ENCODE data around the gene LSM11.

The LSM11 gene

GRCh38 chr5:157747766-157748700 lies 4.5 kb downstream of the LSM11 start:
- Histone ChIP-seq H3K79me2 (ENCODE audit: insufficient read depth, low read length) (peaks cover 12% of the 10 kb centered on the region; the same call in 1 of the 2 replicates), H4K20me1 (ENCODE audit: insufficient read depth, low read length, poor library complexity, severe bottlenecking) (no peaks in the 10 kb centered on the region), H2AFZ (ENCODE audit: low read length) (no peak overlapping the region), H3F3A (ENCODE audit: low read depth) (no peaks in the 10 kb centered on the region), H3K4me3 (ENCODE audit: low read length, poor library complexity, severe bottlenecking) (no peak overlapping the region), H3K9me2 (replicated peaks; ENCODE audit: low read depth, low read length) (no peaks in the 10 kb centered on the region), H3K9me3 (ENCODE audit: insufficient read depth, low read depth, low read length) (no peaks in the 10 kb centered on the region), H3K27me3 (ENCODE audit: insufficient read depth, low read length, poor library complexity, severe bottlenecking) (no peaks in the 10 kb centered on the region), H3K4me2 (ENCODE audit: low read depth, low read length, poor library complexity, severe bottlenecking) (peak overlapping the region; percentile 7), H3K36me3 (ENCODE audit: insufficient read depth, low read length) (no peaks in the 10 kb centered on the region), H3K9ac (ENCODE audit: low read depth, low read length, poor library complexity, severe bottlenecking) (no peak overlapping the region), H3K4me1 (ENCODE audit: insufficient read depth, low read length, poor library complexity, severe bottlenecking) (peaks cover 16% of the 10 kb centered on the region)
- TF ChIP-seq, protein P1, sequence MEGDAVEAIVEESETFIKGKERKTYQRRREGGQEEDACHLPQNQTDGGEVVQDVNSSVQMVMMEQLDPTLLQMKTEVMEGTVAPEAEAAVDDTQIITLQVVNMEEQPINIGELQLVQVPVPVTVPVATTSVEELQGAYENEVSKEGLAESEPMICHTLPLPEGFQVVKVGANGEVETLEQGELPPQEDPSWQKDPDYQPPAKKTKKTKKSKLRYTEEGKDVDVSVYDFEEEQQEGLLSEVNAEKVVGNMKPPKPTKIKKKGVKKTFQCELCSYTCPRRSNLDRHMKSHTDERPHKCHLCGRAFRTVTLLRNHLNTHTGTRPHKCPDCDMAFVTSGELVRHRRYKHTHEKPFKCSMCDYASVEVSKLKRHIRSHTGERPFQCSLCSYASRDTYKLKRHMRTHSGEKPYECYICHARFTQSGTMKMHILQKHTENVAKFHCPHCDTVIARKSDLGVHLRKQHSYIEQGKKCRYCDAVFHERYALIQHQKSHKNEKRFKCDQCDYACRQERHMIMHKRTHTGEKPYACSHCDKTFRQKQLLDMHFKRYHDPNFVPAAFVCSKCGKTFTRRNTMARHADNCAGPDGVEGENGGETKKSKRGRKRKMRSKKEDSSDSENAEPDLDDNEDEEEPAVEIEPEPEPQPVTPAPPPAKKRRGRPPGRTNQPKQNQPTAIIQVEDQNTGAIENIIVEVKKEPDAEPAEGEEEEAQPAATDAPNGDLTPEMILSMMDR (conservative IDR thresholded peaks at IDR 0.05; ENCODE audit: low read length): no peak
- TF ChIP-seq EZH2phosphoT487 (IDR thresholded peaks at IDR 0.05; ENCODE audit: borderline replicate concordance): no peak

DNA sequence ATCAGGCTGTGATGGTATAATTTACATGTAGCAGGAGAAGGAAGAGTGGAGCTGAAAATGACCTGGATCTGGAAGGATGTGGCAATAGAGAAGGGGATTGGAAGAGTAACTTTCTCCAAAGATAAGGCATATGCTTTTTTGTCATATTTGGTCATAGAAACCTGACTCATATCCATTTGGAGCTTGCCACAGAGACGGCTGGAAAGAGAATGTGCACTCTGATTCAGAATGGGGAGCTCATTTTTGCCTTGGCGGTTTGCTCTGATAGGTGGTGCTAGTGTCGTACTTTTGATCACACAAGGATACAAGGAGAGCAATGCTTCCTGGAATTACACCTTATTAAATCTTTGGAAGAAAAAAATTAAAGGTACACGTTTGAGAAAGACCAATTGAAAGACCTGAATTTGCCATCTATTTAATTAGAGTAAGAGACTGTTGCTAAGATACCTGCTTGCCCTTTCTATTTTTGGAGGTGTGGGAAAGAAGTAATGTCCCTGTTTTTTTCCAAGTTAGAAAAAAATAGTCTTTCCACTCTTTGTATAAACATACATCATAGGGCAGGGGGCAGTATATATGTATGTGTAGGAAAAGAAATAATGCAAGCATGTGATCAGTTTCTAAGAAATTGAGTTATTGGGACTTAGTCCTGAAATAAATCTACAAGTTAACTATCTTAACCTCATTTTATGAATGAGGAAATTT lies 5.4 kb downstream of the LSM11 start:
- Histone ChIP-seq H2AFZ (ENCODE audit: low read length) (no peak overlapping the region), H3K4me2 (ENCODE audit: low read depth, low read length, poor library complexity, severe bottlenecking) (no peak overlapping the region), H3K36me3 (ENCODE audit: insufficient read depth, low read length) (peaks cover under 1% of the 10 kb centered on the region; the same call in 1 of the 2 replicates), H3F3A (ENCODE audit: low read depth) (no peaks in the 10 kb centered on the region), H3K9me3 (ENCODE audit: insufficient read depth, low read depth, low read length) (no peaks in the 10 kb centered on the region), H3K27me3 (ENCODE audit: insufficient read depth, low read length, poor library complexity, severe bottlenecking) (no peaks in the 10 kb centered on the region), H3K4me1 (ENCODE audit: insufficient read depth, low read length, poor library complexity, severe bottlenecking) (peaks cover 14% of the 10 kb centered on the region), H3K4me3 (ENCODE audit: low read length, poor library complexity, severe bottlenecking) (no peak overlapping the region), H4K20me1 (ENCODE audit: insufficient read depth, low read length, poor library complexity, severe bottlenecking) (no peaks in the 10 kb centered on the region), H3K79me2 (ENCODE audit: insufficient read depth, low read length) (peaks cover 12% of the 10 kb centered on the region; the same call in 1 of the 2 replicates), H3K9me2 (replicated peaks; ENCODE audit: low read depth, low read length) (no peaks in the 10 kb centered on the region), H3K9ac (ENCODE audit: low read depth, low read length, poor library complexity, severe bottlenecking) (no peak overlapping the region)
- TF ChIP-seq, protein P1 (conservative IDR thresholded peaks at IDR 0.05; ENCODE audit: low read length): no peak
- TF ChIP-seq EZH2phosphoT487 (IDR thresholded peaks at IDR 0.05; ENCODE audit: borderline replicate concordance): no peak

DNA sequence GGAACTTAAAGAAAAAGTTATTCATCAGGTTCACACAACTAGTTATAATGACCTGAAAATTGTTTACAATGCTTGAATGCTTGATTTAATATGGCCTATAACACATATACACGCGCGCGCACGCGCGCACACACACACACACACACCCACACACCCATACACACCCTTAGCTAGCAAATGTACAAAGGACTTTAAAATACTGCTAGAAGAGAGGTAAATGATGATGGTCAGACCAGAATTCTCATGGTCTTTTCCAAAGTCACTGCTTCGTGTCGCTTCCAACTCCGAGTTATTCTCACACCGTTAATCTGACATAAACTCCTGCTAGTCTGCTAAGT lies 5.9 kb downstream of the LSM11 start:
- H3F3A ChIP-seq (ENCODE audit: low read depth): no peaks in the 10 kb centered on the region
- H3K9me2 ChIP-seq (replicated peaks; ENCODE audit: low read depth, low read length): no peaks in the 10 kb centered on the region
- H3K9me3 ChIP-seq (ENCODE audit: insufficient read depth, low read depth, low read length): no peaks in the 10 kb centered on the region
- no peak overlapping the region for H3K4me2 ChIP-seq (ENCODE audit: low read depth, low read length, poor library complexity, severe bottlenecking)
- H3K79me2 ChIP-seq (ENCODE audit: insufficient read depth, low read length): 0 out of 2 replicates have a peak, but pooled peaks cover 8% of the 10 kb centered on the region
- peaks cover 14% of the 10 kb centered on the region for H3K4me1 ChIP-seq (ENCODE audit: insufficient read depth, low read length, poor library complexity, severe bottlenecking)
- no peaks in the 10 kb centered on the region for H3K27me3 ChIP-seq (ENCODE audit: insufficient read depth, low read length, poor library complexity, severe bottlenecking)
- H2AFZ ChIP-seq (ENCODE audit: low read length): no peak overlapping the region
- H3K36me3 ChIP-seq (ENCODE audit: insufficient read depth, low read length): peaks cover 3% of the 10 kb centered on the region; the same call in 1 of the 2 replicates
- TF ChIP-seq, protein P1 (conservative IDR thresholded peaks at IDR 0.05; ENCODE audit: low read length): no peak
- TF ChIP-seq EZH2phosphoT487 (IDR thresholded peaks at IDR 0.05; ENCODE audit: borderline replicate concordance): no peak
- no peak overlapping the region for H3K4me3 ChIP-seq (ENCODE audit: low read length, poor library complexity, severe bottlenecking)
- no peaks in the 10 kb centered on the region for H4K20me1 ChIP-seq (ENCODE audit: insufficient read depth, low read length, poor library complexity, severe bottlenecking)
- H3K9ac ChIP-seq (ENCODE audit: low read depth, low read length, poor library complexity, severe bottlenecking): no peak overlapping the region

All from Loucy (cell line).